ENCODE measurements around the gene EMSY.

- no peak for TF ChIP-seq POLR2A (IDR thresholded peaks at IDR 0.05; ENCODE audit: low read depth, low read length)
- no peak for TF ChIP-seq TAF1 (IDR thresholded peaks at IDR 0.05; ENCODE audit: low read depth, low read length)
- no peak for TF ChIP-seq POLR2AphosphoS5 (IDR thresholded peaks at IDR 0.05; ENCODE audit: low read depth, low read length)
- TF ChIP-seq SPI1 (IDR thresholded peaks at IDR 0.05; ENCODE audit: low read depth, low read length), result no peak
- no peak for TF ChIP-seq POU2F2 (IDR thresholded peaks at IDR 0.05; ENCODE audit: low read depth, low read length)
Measured at GRCh38 chr11:76524461-76524860, 79.6 kb downstream of the EMSY start.
